Endothelial cell of umbilical vein (primary cell): ENCODE results near the gene CRELD2. TPM values are rescaled to one million over a fixed set of nuclear protein-coding genes. Genes with fewer than 3 reads are reported as not detected.

Experiments used
- BruUV-seq: library from RNA; stranded (reverse); fragments of 400-500 nt; replicated peaks from 2 replicates; lab custom pipeline; 2021; lab: Mats Ljungman, UMichigan
- CTCF ChIA-PET: fragments of 300-600, 350-600 bp; sonication (Branson Sonifier 250); formaldehyde crosslinking; loops from one replicate; lab custom pipeline; 2021; ENCODE audit warnings: antibody characterized with exemption, inconsistent platforms; lab: Charles Lee
- POLR2A ChIA-PET: fragments of 300-600, 350-600 bp; sonication (Branson Sonifier 250); formaldehyde crosslinking; loops from one replicate; lab custom pipeline; 2021; ENCODE audit warnings: antibody characterized with exemption, inconsistent platforms; lab: Charles Lee
- DNase-seq: peaks from one replicate; pipeline ENCODE4 v3.0.0-alpha.2; 2011; ENCODE audit warnings: low read depth, low spot score
- FAIRE-seq: peaks from 2 replicates; lab custom pipeline; 2011; peaks lifted over from hg19 to GRCh38; lab: Jason Lieb, UNC
- H2AFZ ChIP-seq: 2 replicates; pipeline ENCODE4 v1.6.0; 2012; ENCODE audit warnings: low read depth, low read length, control low read depth, inconsistent platforms
- H3K27ac ChIP-seq: 2 replicates; pipeline ENCODE4 v1.5.1; 2011; ENCODE audit warnings: low read depth, mild to moderate bottlenecking, control low read depth, low read length, moderate library complexity; ENCODE audit not compliant: insufficient read depth
- H3K27me3 ChIP-seq, 2 experiments: 2 replicates each; pipeline versions ENCODE4 v1.6.0 to v1.6.1; 2011; ENCODE audit warnings: low read length in 2 of 2, mixed read lengths in 1 of 2; ENCODE audit not compliant: control insufficient read depth in 2 of 2, insufficient read depth in 2 of 2
- H3K36me3 ChIP-seq, 2 experiments: 2 replicates in 1 of 2; 3 replicates in 1 of 2; pipeline ENCODE4 v1.5.1; 2011; ENCODE audit warnings: low read length in 2 of 2, mild to moderate bottlenecking in 1 of 2, moderate library complexity in 1 of 2; ENCODE audit not compliant: control insufficient read depth in 2 of 2, insufficient read depth in 2 of 2; ENCODE audit errors: extremely low read depth in 1 of 2
- H3K4me1 ChIP-seq: 3 replicates; pipeline ENCODE4 v1.5.1; 2011; ENCODE audit warnings: mild to moderate bottlenecking, low read length; ENCODE audit not compliant: control insufficient read depth, insufficient read depth; ENCODE audit errors: extremely low read depth
- H3K4me2 ChIP-seq: 2 replicates; pipeline ENCODE4 v1.6.1; 2011; ENCODE audit warnings: low read length, control low read depth, mixed read lengths; ENCODE audit not compliant: insufficient read depth
- H3K4me3 ChIP-seq, 3 experiments: fragments of 200-600 bp in 1 of 3; sonication (generic), shearing (Covaris generic) in 1 of 3; replicated peaks in 1 of 3; 2 replicates each; pipeline ENCODE4 v1.5.1; 2011 to 2016; ENCODE audit warnings: control low read depth in 3 of 3, low read length in 3 of 3, mild to moderate bottlenecking in 2 of 3, inconsistent platforms in 1 of 3, low read depth in 1 of 3, moderate library complexity in 1 of 3; ENCODE audit not compliant: insufficient read depth in 1 of 3
- H3K79me2 ChIP-seq: 2 replicates; pipeline ENCODE4 v1.6.0; 2012; ENCODE audit warnings: low read length, inconsistent platforms; ENCODE audit not compliant: control insufficient read depth, insufficient read depth
- H3K9ac ChIP-seq: replicated peaks from 2 replicates; pipeline ENCODE3; 2011; ENCODE audit warnings: low read length, control low read depth; ENCODE audit not compliant: insufficient read depth; ENCODE audit errors: extremely low read depth
- H3K9me1 ChIP-seq: replicated peaks from 3 replicates; pipeline ENCODE4 v1.6.0; 2011; ENCODE audit warnings: mild to moderate bottlenecking, low read length; ENCODE audit not compliant: control insufficient read depth, insufficient read depth; ENCODE audit errors: extremely low read depth
- H3K9me3 ChIP-seq: replicated peaks from 2 replicates; pipeline ENCODE4 v1.5.1; 2012; ENCODE audit warnings: low read length, inconsistent platforms; ENCODE audit not compliant: control insufficient read depth, insufficient read depth
- H4K20me1 ChIP-seq: replicated peaks from 2 replicates; pipeline ENCODE3; 2011; ENCODE audit warnings: mild to moderate bottlenecking, low read length; ENCODE audit not compliant: control insufficient read depth, insufficient read depth; ENCODE audit errors: extremely low read depth
- CTCF ChIP-seq, 2 donors: IDR thresholded peaks; 1 replicate in 1 of 2; 2 replicates in 1 of 2; pipeline ENCODE4 v1.5.1; 2011; ENCODE audit warnings: low read length in 2 of 2, mild to moderate bottlenecking in 2 of 2, moderate library complexity in 2 of 2, control low read depth in 1 of 2, inconsistent platforms in 1 of 2, low read depth in 1 of 2; ENCODE audit not compliant: insufficient read depth in 1 of 2; ENCODE audit errors: extremely low read depth in 1 of 2
- EZH2 ChIP-seq: IDR thresholded peaks from 2 replicates; pipeline ENCODE4 v1.6.1; 2012; ENCODE audit warnings: borderline replicate concordance, low read depth, mild to moderate bottlenecking, moderate library complexity, low read length, inconsistent platforms; ENCODE audit not compliant: severe bottlenecking
- FOS ChIP-seq: IDR thresholded peaks from 2 replicates; pipeline ENCODE4 v1.6.1; 2011; ENCODE audit warnings: mild to moderate bottlenecking, low read length, moderate library complexity, borderline replicate concordance; ENCODE audit not compliant: insufficient read depth
- GATA2 ChIP-seq: IDR thresholded peaks from 2 replicates; pipeline ENCODE4 v1.7.0; 2011; ENCODE audit warnings: low read depth, mild to moderate bottlenecking, moderate library complexity, mixed read lengths, low read length; ENCODE audit not compliant: insufficient read length, insufficient read depth
- JUN ChIP-seq: IDR thresholded peaks from 2 replicates; pipeline ENCODE4 v1.6.1; 2011; ENCODE audit warnings: borderline replicate concordance, low read depth; ENCODE audit not compliant: insufficient read length, insufficient read depth
- MYC ChIP-seq: IDR thresholded peaks from one replicate; pipeline ENCODE4 v1.6.1; 2011; ENCODE audit warnings: mild to moderate bottlenecking, low read depth, low read length
- POLR2A ChIP-seq: IDR thresholded peaks from 2 replicates; pipeline ENCODE4 v1.6.1; 2012; ENCODE audit warnings: low read depth, mild to moderate bottlenecking, control low read depth, low read length
- POLR2AphosphoS5 ChIP-seq: IDR thresholded peaks from 2 replicates; pipeline ENCODE4 v1.6.1; 2012; ENCODE audit warnings: low read depth, mild to moderate bottlenecking, control low read depth, low read length, moderate library complexity; ENCODE audit not compliant: insufficient read depth
- dilution Hi-C: fragments of 300-500 bp; cut with MboI; formaldehyde crosslinking; loops from one replicate; pipeline ENCODE4 v1.15.0; 2019; ENCODE audit warnings: low sequenced_read_pairs; ENCODE audit not compliant: extremely low pct_ligation_motif_present
- intact Hi-C: fragments of 100-400 bp; cut with micrococcal nuclease; formaldehyde crosslinking; loops from one replicate; pipeline ENCODE4 v1.10.0; 2022
- polyA plus RNA-seq, 4 experiments: library from polyadenylated mRNA; depleted of rRNA in 3 of 4; stranded (reverse) in 3 of 4; unstranded in 1 of 4; fragments of >200 nt; gene quantifications; 2 replicates each; pipeline versions ENCODE4 v1.2.1 to v1.2.3, GENCODE V29; 2011 to 2012; ENCODE audit warnings: missing spikeins in 1 of 4
- total RNA-seq: library from RNA; stranded (reverse); gene quantifications from 2 replicates; pipeline ENCODE4 v1.2.3, GENCODE V29; 2021
- TF ChIP-seq, protein P1 (sequence below): IDR thresholded peaks from 2 replicates; pipeline ENCODE4 v1.6.1; 2011; ENCODE audit not compliant: insufficient read depth, insufficient read length

CRELD2 gene
- total and polyA plus RNA-seq, 2 donors (not counting 3 experiments of a cell fraction or from before 2014, with no cell fraction given), result 71.0 to 86.3 TPM

GRCh38 chr22:49954991-49955580 is 36.7 kb downstream of the CRELD2 start:
- ChIA-PET CTCF (interaction anchor here (0.9 to 2.0 kb wide), 2 partner anchors 28 to 75 kb away, joined by 4 to 6 read pairs; no protein-coding TSS in a partner anchor), POLR2A (interaction anchor here (0.6 kb wide), 1 partner anchor 72 kb away, joined by 3 read pairs; no protein-coding TSS in a partner anchor)
- TF ChIP-seq POLR2A (no peak), FOS (no peak), CTCF (IDR thresholded peaks at IDR 0.05; ENCODE audit: extremely low read depth in 1 of 2, insufficient read depth in 1 of 2, low read depth in 1 of 2, low read length in 2 of 2) (no peak), MYC (no peak), POLR2AphosphoS5 (no peak), JUN (no peak), EZH2 (no peak), GATA2 (no peak)
- TF ChIP-seq, protein P1, sequence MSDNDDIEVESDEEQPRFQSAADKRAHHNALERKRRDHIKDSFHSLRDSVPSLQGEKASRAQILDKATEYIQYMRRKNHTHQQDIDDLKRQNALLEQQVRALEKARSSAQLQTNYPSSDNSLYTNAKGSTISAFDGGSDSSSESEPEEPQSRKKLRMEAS, result no peak
- dilution Hi-C loops, result no loop called here
- FAIRE-seq (no peak), DNase-seq (no peak)
- Histone ChIP-seq H3K27me3 (no peaks in the 10 kb centered on the region), H3K9ac (no peak overlapping the region), H3K4me3 (no peak overlapping the region), H3K27ac (no peak overlapping the region), H4K20me1 (no peaks in the 10 kb centered on the region), H3K4me1 (peaks cover 22% of the 10 kb centered on the region), H3K79me2 (no peaks in the 10 kb centered on the region), H3K9me3 (no peaks in the 10 kb centered on the region), H3K36me3 (no peaks in the 10 kb centered on the region), H3K4me2 (no peak overlapping the region), H3K9me1 (no peaks in the 10 kb centered on the region), H2AFZ (no peak overlapping the region)
- BruUV-seq, result no TSS peak
- intact Hi-C loops, result no loop called here
